Measurements from ENCODE around the gene SWAP70. TPM values are rescaled to one million over a fixed set of nuclear protein-coding genes. Genes with fewer than 3 reads are reported as not detected.

The SWAP70 gene
- polyA plus RNA-seq, 3 donors = 10.9 to 26.4 (median 13.8) TPM

GRCh38 chr11:9646324-9646723, 17.6 kb upstream of the SWAP70 start:
- WGBS (ENCODE audit: insufficient coverage) = 13% methylated on average over 1 of the region's 4 CpGs
- intact Hi-C loops (cut with micrococcal nuclease) = no loop called here
- Histone ChIP-seq H3K27me3 (ENCODE audit: control insufficient read depth in 2 of 2, insufficient read depth in 2 of 2, low read length in 2 of 2) (no peaks in the 10 kb centered on the region), H3K9me3 (replicated peaks in 1 of 2; ENCODE audit: control insufficient read depth in 1 of 2, insufficient read depth in 1 of 2, low read length in 2 of 2) (peaks cover 0 to 3% of the 10 kb centered on the region in 2 donors), H3K27ac (ENCODE audit: low read depth in 1 of 2, low read length in 2 of 2) (no peak overlapping the region), H2AFZ (ENCODE audit: insufficient read depth, low read depth, low read length, poor library complexity, severe bottlenecking) (peak overlapping the region; percentile 17), H3K36me3 (replicated peaks in 1 of 2; ENCODE audit: control insufficient read depth in 1 of 2, insufficient read depth in 2 of 2, low read length in 2 of 2) (no peaks in the 10 kb centered on the region), H3K4me3 (replicated peaks in 1 of 3; ENCODE audit: low read depth in 2 of 3, low read length in 3 of 3) (no peak overlapping the region), H4K20me1 (ENCODE audit: insufficient read depth, low read length) (no peaks in the 10 kb centered on the region), H3K4me1 (ENCODE audit: control insufficient read depth in 1 of 2, insufficient read depth in 2 of 2, low read length in 2 of 2) (peaks cover 24 to 33% of the 10 kb centered on the region in 2 donors), H3K79me2 (ENCODE audit: insufficient read depth, low read length) (no peaks in the 10 kb centered on the region), H3K9ac (ENCODE audit: insufficient read depth, low read length, poor library complexity, severe bottlenecking) (no peak overlapping the region), H3K4me2 (replicated peaks; ENCODE audit: extremely low read depth, low read length, poor library complexity, severe bottlenecking) (no peak overlapping the region)
- Mint-ChIP-seq H3K4me3 (no peak overlapping the region), H3K27me3 (ENCODE audit: low read depth in 3 of 3) (peaks cover 2 to 6% (median 3%) of the 10 kb centered on the region in 3 donors), H3K4me1 (peaks cover 39% of the 10 kb centered on the region), H3K36me3 (peaks cover 0 to 4% of the 10 kb centered on the region in 2 donors), H3K27ac (no peak overlapping the region), H3K9me3 (peaks cover 2 to 10% (median 8%) of the 10 kb centered on the region in 7 donors)
- TF ChIP-seq CTCF (IDR thresholded peaks at IDR 0.05) = no peak
- DNase-seq = no peak

- Mint-ChIP-seq H3K27me3 (ENCODE audit: low read depth in 3 of 3) (peaks cover 0 to 8% (median 6%) of the 10 kb centered on the region in 3 donors), H3K9me3 (peaks cover 4 to 13% (median 8%) of the 10 kb centered on the region in 7 donors), H3K27ac (no peak overlapping the region), H3K4me3 (no peak overlapping the region), H3K36me3 (peaks cover 0 to 4% of the 10 kb centered on the region in 2 donors), H3K4me1 (peaks cover 16% of the 10 kb centered on the region)
- Histone ChIP-seq H3K9me3 (replicated peaks in 1 of 2; ENCODE audit: control insufficient read depth in 1 of 2, insufficient read depth in 1 of 2, low read length in 2 of 2) (peaks cover 0 to 5% of the 10 kb centered on the region in 2 donors), H3K27me3 (ENCODE audit: control insufficient read depth in 2 of 2, insufficient read depth in 2 of 2, low read length in 2 of 2) (no peaks in the 10 kb centered on the region), H3K4me1 (ENCODE audit: control insufficient read depth in 1 of 2, insufficient read depth in 2 of 2, low read length in 2 of 2) (peaks cover 16 to 19% of the 10 kb centered on the region in 2 donors), H3K27ac (ENCODE audit: low read depth in 1 of 2, low read length in 2 of 2) (no peak overlapping the region), H2AFZ (ENCODE audit: insufficient read depth, low read depth, low read length, poor library complexity, severe bottlenecking) (no peak overlapping the region), H4K20me1 (ENCODE audit: insufficient read depth, low read length) (no peaks in the 10 kb centered on the region), H3K36me3 (replicated peaks in 1 of 2; ENCODE audit: control insufficient read depth in 1 of 2, insufficient read depth in 2 of 2, low read length in 2 of 2) (no peaks in the 10 kb centered on the region), H3K9ac (ENCODE audit: insufficient read depth, low read length, poor library complexity, severe bottlenecking) (no peak overlapping the region), H3K4me2 (replicated peaks; ENCODE audit: extremely low read depth, low read length, poor library complexity, severe bottlenecking) (no peak overlapping the region), H3K79me2 (ENCODE audit: insufficient read depth, low read length) (no peaks in the 10 kb centered on the region), H3K4me3 (replicated peaks in 1 of 3; ENCODE audit: low read depth in 2 of 3, low read length in 3 of 3) (no peak overlapping the region)
- no peak for DNase-seq
- 100% methylated on average over 6 of the region's 7 CpGs for WGBS (ENCODE audit: insufficient coverage)
- TF ChIP-seq CTCF (IDR thresholded peaks at IDR 0.05) = no peak
- intact Hi-C loops (cut with micrococcal nuclease) = no loop called here
These were observed 12.4 kb upstream of the SWAP70 start for GRCh38 chr11:9651481-9651880.

Data from CD14-positive monocyte (primary cell).